GM19239 (cell line): ENCODE results near the gene PGF.

Source experiments
- DNase-seq: peaks from one replicate; pipeline ENCODE4 v3.0.0; 2011; ENCODE audit warnings: low spot score; ENCODE audit not compliant: insufficient read length
- FAIRE-seq: peaks from 2 replicates; lab custom pipeline; 2011; peaks lifted over from hg19 to GRCh38; lab: Jason Lieb, UNC

The PGF gene

GRCh38 chr14:74927225-74927624 lies 28.2 kb downstream of the PGF start:
- DNase-seq (no peak), FAIRE-seq (no peak)

GRCh38 chr14:74924061-74924460 lies 31.3 kb downstream of the PGF start:
- FAIRE-seq (no peak), DNase-seq (no peak)

DNA sequence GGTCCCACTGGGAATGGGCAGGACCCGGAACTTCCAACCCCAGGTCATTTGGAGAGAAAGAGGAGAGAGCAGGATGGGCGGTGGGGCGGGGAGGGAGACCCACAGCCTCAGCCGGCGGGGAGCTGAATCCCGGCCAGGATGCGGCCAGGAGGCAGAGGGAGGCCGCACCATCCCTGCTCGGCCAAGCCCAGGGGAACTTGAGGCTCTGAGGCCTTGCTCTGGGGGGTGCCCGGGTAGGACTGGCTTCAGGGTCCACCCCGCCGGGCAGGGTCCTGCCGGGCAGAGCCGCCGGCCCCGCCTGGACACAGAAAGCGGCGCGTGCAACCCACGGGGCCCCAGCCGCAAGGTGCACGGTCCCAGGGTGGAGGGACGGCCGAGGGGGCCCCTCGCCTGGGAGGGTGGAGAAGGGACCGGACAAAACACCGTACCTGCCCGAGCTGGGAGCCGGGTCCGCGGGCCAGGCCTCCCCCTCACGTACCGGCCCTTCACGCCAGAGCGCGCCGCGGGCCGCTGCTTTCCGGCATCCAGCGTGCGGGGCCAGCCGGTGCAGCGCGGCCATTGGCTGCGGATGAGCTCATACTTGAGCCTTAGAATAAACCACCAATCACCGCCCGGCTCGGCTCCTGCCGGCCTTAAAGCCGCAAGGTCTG lies 32.5 kb downstream of the PGF start, which contains the start of gene RPS6KL1:
Gene RPS6KL1 (minus strand): TSS at position 509 of the 650 bp plus-strand sequence. CDS start 1,719 bp downstream, outside the sequence.
- DNase-seq (peak; percentile 93), FAIRE-seq (peak; percentile 88)

DNA sequence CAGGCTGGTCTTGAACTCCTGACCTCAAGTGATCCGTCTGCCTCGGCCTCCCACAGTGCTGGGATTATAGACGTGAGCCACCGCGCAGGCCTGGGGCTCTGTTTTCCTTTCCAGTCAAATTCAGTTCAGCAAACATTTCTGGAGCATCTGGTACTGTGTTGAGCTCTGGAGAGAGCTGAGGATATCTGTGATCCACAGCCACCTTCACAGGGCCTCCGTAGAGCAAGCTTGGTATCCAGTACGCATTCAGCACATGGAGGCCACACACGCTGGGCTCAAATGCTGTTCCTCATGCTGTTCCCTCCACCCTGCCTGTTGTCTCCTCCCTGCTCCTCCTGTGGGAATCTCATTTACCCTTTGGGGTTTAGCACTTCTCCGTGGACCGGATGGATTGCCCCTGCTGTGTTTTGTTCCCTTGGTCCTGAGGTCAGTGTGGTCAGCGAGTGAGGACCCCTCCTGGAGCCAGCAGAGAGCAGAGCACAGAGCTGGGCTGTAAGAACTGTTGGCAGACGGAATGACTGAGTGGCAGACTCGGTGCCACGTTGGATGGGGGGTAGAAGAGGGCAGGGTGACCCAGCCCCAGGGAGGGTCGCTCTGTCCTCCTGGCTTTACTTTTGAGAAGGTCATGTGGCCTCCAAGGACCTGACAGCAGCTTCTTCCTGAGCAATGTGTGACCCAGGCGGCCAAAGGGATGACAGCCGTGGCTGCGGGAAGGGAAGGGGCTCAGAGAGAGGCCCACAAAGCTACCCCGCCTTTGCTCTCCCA lies 33.2 kb downstream of the PGF start:
- no peak for FAIRE-seq
- DNase-seq, result no peak

GRCh38 chr14:74921053-74921620 lies 34.3 kb downstream of the PGF start:
- no peak for DNase-seq
- no peak for FAIRE-seq

DNA sequence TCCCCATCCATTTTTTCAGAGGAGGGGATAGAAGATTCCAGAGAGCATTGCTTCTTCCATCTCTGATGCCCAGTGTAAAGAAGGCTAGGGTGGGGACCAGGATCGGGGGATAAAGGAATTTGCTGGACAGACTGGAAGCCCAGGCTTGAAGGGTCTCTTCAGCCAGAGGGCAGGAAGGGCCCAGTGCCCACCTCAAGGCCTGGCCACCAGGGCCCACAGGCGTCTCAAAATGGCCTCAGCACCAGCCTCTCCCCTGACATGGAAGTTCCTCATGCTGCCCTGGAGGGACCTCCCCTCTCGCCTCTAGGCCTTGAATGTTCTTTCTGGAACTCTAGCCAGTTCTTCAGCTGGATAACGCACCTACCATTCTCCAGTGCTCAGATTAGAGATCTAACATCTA lies 35.1 kb downstream of the PGF start:
- DNase-seq, result no peak
- FAIRE-seq, result no peak

DNA sequence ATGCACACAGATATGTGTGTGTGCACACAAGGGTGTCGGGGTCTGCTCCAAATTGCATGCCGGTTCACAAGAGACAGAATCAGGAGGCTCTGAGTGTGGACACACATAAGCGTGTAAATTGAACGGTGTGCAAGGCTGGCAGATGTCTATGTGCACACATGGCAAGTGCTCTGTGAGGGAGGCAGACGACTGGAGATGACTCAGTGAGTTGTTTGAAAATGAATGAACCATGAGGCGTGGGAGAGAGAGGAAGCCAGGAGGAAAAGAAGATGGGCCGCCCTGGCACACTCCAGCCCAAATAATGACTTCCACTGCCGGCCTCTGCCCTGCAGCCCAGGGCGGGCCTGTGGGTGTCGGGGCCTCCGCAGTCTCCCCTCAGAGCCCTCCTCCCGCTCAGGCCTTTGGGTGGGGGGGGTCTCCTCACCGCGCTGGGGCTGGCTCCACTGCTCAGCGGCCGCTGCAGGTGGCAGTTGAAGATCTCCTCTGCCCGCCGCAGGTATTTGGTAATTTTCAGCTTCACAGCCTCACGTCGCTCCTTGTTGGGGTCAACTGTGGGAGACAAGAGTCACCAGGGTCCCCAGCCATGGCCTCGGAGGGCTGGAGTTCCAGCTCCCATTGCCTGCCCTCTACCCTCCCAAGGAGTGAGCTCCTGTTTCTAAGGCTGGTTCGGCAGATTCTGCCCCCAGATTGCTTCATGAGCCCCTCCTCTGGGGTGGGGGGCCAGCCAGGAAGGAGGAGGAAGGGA lies 35.8 kb downstream of the PGF start:
- DNase-seq (no peak), FAIRE-seq (no peak)

DNA sequence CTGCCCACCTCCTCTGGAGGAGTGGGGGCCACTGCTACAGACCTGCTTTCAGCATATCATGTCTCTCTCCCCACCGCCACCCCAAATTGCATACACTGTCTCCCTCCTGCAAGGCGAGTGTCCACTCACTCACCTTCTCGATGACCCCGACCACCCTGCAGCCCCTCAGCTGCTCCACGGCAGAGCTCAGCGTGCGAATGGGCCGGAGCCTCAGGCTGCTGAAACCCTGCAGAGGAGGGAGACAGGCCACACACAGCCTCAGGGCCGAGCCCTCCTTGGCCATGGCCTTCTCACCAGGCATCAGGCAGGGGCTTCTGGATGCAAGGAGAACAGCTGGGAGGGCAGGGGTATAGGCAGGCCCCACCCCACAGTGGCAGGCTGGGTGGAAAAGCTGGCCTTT lies 37.0 kb downstream of the PGF start:
- FAIRE-seq, result no peak
- DNase-seq, result no peak

GRCh38 chr14:74917646-74918081 lies 37.7 kb downstream of the PGF start:
- no peak for DNase-seq
- no peak for FAIRE-seq

DNA sequence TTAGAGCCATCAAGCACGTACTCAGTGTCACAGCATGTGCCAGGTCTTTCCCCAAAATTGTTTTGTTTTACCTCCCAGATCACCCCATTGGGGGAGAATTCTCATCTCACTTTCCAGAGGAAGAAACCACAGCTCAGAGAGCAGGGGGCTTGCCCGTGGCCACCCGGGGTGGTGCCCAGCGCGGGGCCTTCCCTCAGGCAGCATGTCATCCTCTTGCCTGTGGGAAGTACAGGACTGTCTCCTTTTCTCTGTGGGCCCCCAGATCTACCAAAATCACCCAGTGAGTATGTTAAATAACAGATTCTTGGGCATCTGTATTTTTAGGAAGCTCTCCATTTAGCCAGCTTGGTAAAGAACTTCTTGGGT lies 38.2 kb downstream of the PGF start:
- FAIRE-seq, result no peak

GRCh38 chr14:74915826-74916225 lies 39.6 kb downstream of the PGF start:
- no peak for FAIRE-seq
- no peak for DNase-seq

More for the DNA sequence above, 38.2 kb downstream of the PGF start:
- DNase-seq, result no peak

GRCh38 chr14:74915426-74915825 lies 40.0 kb downstream of the PGF start:
- DNase-seq (no peak), FAIRE-seq (no peak)

- FAIRE-seq (no peak), DNase-seq (no peak)
Observed at GRCh38 chr14:74913986-74914573, 41.3 kb downstream of the PGF start.

- FAIRE-seq, result no peak
Observed at GRCh38 chr14:74913393-74913910, 41.9 kb downstream of the PGF start.

DNA sequence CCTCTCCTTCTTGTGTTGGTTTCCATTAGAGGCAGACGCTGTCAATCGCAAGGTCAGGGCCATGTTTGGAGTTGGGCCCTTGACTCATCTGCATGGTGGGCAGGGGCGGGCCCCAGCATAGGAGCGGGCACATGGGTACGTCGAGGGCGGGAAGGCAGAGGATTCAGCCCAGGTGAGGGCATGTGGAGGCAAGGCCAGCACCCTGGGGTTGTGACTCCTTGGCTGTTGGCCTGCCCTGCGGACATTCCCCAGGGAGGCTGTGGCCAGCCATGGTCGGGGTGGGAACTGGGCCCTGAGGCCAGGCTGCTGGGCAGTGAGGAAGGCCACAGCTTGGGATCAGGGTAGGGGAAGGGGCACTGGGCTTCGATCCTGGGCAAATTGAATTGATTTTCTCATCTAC lies 42.6 kb downstream of the PGF start:
- no peak for FAIRE-seq
- no peak for DNase-seq

More at GRCh38 chr14:74913393-74913910, 41.9 kb downstream of the PGF start:
- no peak for DNase-seq

GRCh38 chr14:74912111-74912510 lies 43.3 kb downstream of the PGF start:
- FAIRE-seq, result no peak
- no peak for DNase-seq

- DNase-seq (no peak), FAIRE-seq (no peak)
Observed at GRCh38 chr14:74911704-74912103, 43.7 kb downstream of the PGF start.

DNA sequence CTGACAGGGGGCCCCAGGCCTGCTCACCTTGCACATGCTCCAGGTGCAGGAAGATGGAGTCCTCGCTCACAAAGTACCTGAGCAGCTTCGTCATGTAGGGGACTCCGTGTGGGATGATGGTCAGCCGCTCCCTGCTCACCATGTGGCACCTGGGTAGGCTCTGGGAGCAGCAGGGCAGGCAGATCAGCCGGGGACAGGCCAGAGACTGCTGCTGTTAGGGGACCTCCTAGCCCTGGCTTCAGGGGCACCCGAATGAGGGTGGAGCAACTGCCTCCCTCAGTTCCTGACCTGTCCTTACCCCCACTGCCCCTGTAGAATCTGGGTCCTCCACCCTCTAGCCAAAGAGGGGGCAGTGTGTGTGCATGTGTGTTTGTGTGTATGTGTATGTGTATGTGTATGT lies 44.2 kb downstream of the PGF start:
- no peak for DNase-seq
- no peak for FAIRE-seq

DNA sequence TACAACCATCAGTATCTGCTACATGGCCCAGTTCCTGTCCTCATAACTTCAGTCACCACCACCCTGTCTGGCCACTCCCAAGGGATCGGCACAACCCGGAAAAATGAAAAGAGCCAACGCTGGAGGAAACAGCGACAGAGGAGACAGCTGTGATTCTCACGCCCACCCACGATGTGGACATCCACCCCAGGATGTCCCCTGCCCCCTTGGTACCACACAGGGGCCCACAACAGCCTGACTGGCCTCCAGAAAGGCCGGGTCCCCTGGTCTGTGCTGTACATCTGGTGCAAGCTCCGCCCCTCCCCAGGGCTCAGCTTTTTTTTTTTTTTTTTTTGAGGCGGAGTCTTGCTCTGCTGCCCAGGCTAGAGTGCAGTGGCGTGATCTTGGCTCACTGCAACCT lies 44.8 kb downstream of the PGF start:
- FAIRE-seq (no peak), DNase-seq (no peak)

GRCh38 chr14:74909911-74910310 lies 45.5 kb downstream of the PGF start:
- FAIRE-seq (no peak), DNase-seq (no peak)
